GM12892 (cell line): ENCODE data around the gene URAD. TPM values are rescaled to one million over a fixed set of nuclear protein-coding genes. Genes with fewer than 3 reads are reported as not detected.
A peak's percentile ranks its signal among the peaks of the same experiment; 100 is the strongest.
"Not testable (repeated sequence)": the region's sequence is repeated elsewhere in the genome, so short reads cannot be mapped to it uniquely, and the experiment has no call there.

Experiments
- DNase-seq: peaks from one replicate; pipeline ENCODE4 v3.0.0; 2011; ENCODE audit not compliant: insufficient read length
- FAIRE-seq: peaks from 2 replicates; lab custom pipeline; 2011; peaks lifted over from hg19 to GRCh38; lab: Jason Lieb, UNC
- POLR2A ChIP-seq: IDR thresholded peaks from 2 replicates; pipeline ENCODE4 v1.6.1; 2011; ENCODE audit warnings: low read depth, low read length, control low read depth
- POLR2AphosphoS5 ChIP-seq: IDR thresholded peaks from 2 replicates; pipeline ENCODE4 v1.6.1; 2011; ENCODE audit warnings: low read depth, low read length, control low read depth
- TAF1 ChIP-seq: IDR thresholded peaks from 2 replicates; pipeline ENCODE4 v1.6.1; 2011; ENCODE audit warnings: low read depth, mild to moderate bottlenecking, control low read depth, low read length, borderline replicate concordance
- polyA plus RNA-seq: library from polyadenylated mRNA; unstranded; fragments of >200 nt; gene quantifications from one replicate; pipeline ENCODE4 v1.2.1, GENCODE V29; 2012; ENCODE audit warnings: missing spikeins, inconsistent platforms; ENCODE audit not compliant: missing spikeins

URAD gene, protein sequence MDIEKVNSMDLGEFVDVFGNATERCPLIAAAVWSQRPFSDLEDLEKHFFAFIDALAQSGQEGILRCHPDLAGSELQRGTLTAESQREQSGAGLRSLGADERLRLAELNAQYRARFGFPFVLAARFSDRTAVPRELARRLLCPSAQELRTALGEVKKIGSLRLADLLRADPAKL
- not detected for polyA plus RNA-seq

DNA sequence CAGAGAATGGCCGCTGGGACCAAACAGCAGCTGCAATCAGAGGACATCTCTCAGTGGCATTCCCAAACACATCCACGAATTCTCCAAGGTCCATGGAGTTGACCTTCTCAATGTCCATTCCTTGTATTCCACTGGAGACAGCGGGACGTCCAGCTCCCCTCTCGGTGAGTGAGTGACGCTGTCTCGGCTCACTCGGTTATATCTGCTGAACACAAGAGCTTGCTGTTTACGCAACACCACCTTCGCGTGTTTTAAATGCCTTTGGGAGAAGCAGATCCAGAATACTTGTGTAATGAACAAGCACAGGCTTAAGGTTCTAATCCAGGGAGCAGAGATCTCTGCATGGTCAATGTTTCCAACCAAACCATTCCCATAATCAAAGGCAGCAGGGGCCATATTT lies at the start of gene URAD:
Gene URAD, minus strand, starts transcription at position 174 of the 400 bp plus-strand sequence. Its CDS starts 56 bp downstream, at position 118.
- DNase-seq, result no peak
- no peak for FAIRE-seq
- no peak for TF ChIP-seq POLR2A
- no peak for TF ChIP-seq TAF1
- TF ChIP-seq POLR2AphosphoS5, result no peak

GRCh38 chr13:28037399-28037798 lies 48.9 kb upstream of the URAD start:
- DNase-seq (no peak), FAIRE-seq (peak; percentile 67)
- TF ChIP-seq POLR2A (no peak), TAF1 (no peak), POLR2AphosphoS5 (no peak)

- DNase-seq, result no peak
- TF ChIP-seq POLR2AphosphoS5 (no peak), TAF1 (no peak), POLR2A (no peak)
- FAIRE-seq, result peak; percentile 90
Measured at GRCh38 chr13:28035146-28035782, 46.8 kb upstream of the URAD start.

DNA sequence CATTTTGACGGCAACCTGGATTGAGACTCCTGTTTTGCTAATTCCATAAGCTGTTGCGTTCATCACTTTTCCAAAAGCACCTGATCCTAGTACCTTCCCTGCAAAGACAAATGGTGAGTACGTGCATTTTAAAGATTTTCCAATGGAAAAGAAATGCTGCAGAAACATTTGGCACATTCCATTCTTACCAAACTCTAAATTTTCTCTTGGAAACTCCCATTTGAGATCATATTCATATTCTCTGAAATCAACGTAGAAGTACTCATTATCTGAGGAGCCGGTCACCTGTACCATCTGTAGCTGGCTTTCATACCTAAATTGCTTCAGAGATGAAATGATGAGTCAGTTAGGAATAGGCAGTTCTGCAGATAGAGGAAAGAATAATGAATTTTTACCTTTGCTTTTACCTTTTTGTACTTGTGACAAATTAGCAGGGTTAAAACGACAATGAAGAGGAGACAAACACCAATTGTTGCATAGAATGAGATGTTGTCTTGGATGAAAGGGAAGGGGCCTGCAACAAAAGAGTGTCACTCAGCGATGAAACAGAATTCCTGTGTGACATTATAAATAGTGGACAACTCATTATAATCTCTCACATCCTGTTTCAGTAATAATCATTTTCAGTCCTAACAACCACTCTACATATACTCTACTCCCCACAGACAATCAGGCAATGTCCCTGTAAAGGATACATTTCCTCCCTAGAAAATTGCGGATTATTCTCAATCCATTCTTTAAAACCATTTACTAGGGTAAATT lies 45.6 kb upstream of the URAD start:
- no peak for FAIRE-seq
- no peak for TF ChIP-seq TAF1
- no peak for TF ChIP-seq POLR2AphosphoS5
- TF ChIP-seq POLR2A, result no peak
- DNase-seq, result no peak

GRCh38 chr13:28032438-28032837 lies 43.9 kb upstream of the URAD start:
- DNase-seq, FAIRE-seq: not testable (repeated sequence)

DNA sequence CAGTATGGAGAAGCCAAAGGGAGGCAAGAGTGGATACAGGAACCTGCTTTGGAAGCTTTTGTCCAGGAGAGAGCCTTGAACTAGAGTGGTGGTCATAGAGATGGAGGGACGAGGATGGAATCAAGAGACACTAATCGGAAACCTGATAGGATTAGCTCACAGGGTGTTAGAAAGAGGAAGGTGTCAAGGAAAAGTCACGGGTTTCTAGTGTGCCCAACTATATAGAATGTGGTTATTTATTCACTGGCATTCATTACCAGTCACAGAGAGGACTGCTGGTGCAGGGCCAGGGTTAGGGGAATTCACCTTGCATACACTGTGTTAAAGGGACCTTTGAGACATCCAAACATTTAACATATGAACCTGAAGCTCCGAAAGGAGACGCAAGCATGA lies 43.4 kb upstream of the URAD start:
- FAIRE-seq (no peak), DNase-seq (no peak)
- TF ChIP-seq POLR2A (no peak), POLR2AphosphoS5 (no peak), TAF1 (no peak)

GRCh38 chr13:28031220-28031895 lies 42.9 kb upstream of the URAD start:
- DNase-seq, result no peak
- TF ChIP-seq POLR2AphosphoS5 (no peak), POLR2A (no peak), TAF1 (no peak)
- peak; percentile 63 for FAIRE-seq

GRCh38 chr13:28027607-28028364 lies 39.3 kb upstream of the URAD start:
- FAIRE-seq (no peak), DNase-seq (no peak)
- TF ChIP-seq TAF1 (no peak), POLR2AphosphoS5 (no peak)

DNA sequence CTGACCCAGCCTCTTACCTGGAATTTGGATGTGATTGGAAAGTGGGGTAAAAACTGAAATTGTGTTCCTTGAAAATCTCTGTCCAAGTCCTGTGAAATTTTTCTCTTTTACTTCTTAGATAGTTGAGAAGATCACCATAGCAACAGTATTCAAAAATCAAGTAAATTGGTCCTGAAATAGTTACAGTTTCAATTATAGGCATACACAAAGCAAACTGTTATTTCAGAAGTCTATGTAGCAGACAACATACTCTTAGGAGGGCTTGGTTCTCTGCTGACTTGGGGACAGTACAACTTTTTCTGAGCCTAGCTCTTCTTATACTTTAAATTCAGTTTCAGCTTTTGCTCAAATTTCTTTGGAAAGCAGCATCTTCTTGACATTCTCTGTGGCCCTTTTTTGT lies 38.6 kb upstream of the URAD start:
- DNase-seq, result no peak
- TF ChIP-seq POLR2A, result no peak
- TF ChIP-seq TAF1, result no peak
- no peak for TF ChIP-seq POLR2AphosphoS5
- no peak for FAIRE-seq

DNA sequence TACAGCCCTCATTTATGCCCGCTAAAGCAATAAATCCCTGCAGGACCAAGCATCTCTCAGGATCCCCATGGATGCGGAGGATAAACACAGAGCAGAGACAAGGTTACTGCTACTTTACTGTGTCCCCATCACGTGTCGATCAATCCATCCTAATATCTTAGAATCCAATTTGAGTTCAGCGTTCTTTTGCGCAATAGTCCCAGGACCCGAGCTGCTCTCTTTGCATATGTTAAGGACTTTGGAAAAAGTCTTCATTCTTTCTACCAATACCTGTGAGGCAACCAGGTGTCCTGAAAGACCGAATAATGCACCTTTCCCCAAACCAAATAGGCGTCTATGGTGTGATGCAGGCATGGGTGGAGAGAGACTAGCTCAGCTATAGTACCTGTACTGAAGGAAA lies 38.0 kb upstream of the URAD start:
- TF ChIP-seq TAF1 (no peak), POLR2A (no peak), POLR2AphosphoS5 (no peak)
- FAIRE-seq (no peak), DNase-seq (no peak)

DNA sequence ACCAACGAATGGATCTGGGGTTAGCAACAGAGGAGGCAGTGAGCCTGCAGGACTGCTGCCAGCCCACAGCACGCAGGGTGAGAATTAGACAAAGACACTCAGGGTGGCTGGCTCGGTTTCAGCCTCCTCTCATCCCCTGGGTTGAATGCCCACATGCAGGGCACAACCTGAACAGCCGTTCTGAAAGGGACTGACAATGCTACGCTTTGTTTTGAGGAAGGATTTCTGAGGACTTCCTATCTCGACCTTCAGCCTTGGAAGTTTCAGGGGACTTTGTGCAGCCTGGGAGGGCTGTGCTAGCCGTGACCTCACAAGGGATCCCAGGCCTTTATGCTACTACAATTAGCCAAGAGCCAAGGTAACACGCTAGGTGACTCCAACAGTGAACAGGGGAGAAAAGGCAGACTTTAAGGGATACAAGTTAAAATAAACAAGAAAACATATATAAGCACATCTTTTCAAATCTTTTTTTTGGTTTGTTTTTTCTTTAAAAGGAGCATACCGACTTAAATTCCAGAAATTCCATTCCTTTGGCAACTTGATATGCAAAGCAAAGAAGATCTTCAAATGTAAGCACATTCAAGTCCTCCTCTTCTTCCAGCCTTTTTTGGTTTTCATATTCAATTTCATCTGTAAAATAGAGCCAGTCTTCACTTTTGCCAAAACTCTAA lies 34.5 kb upstream of the URAD start:
- no peak for TF ChIP-seq POLR2AphosphoS5
- no peak for TF ChIP-seq TAF1
- no peak for TF ChIP-seq POLR2A
- DNase-seq (no peak), FAIRE-seq (no peak)
